K562 (cell line): ENCODE results near the gene CPNE9. TPM values are rescaled to one million over a fixed set of nuclear protein-coding genes. Genes with fewer than 3 reads are reported as not detected.
A peak's percentile ranks its signal among the peaks of the same experiment; 100 is the strongest.

ENCODE experiments used
- ARID2 ChIP-seq: fragments of 450-650 bp; IDR thresholded peaks from 2 replicates; pipeline ENCODE4 v1.6.1; 2017; ENCODE audit warnings: antibody characterized with exemption, mild to moderate bottlenecking
- ATF1 ChIP-seq, 2 experiments: fragments of 450-650 bp in 1 of 2; IDR thresholded peaks; 2 replicates each; pipeline ENCODE4 v1.6.1; 2016; ENCODE audit warnings: missing compliant biosample characterization in 1 of 2, missing genetic modification characterization in 1 of 2
- BCL6 ChIP-seq: fragments of 250-450 bp; sonication (Bioruptor Pico); IDR thresholded peaks from 2 replicates; pipeline ENCODE4 v1.4.0; 2020
- E2F3 ChIP-seq: fragments of 250-450 bp; sonication (Bioruptor Pico); IDR thresholded peaks from 2 replicates; pipeline ENCODE4 v1.4.0; 2020; ENCODE audit warnings: mild to moderate bottlenecking
- ELF4 ChIP-seq: fragments of 450-650 bp; formaldehyde crosslinking; IDR thresholded peaks from 2 replicates; pipeline ENCODE4 v1.4.0; 2022; ENCODE audit warnings: missing genetic modification characterization
- MAZ ChIP-seq, 2 experiments: fragments of 450-650 bp in 1 of 2; sonication (generic) in 1 of 2; formaldehyde crosslinking; IDR thresholded peaks in 1 of 2; conservative IDR thresholded peaks in 1 of 2; 2 replicates each; pipeline versions ENCODE4 v1.4.0 to v1.5.0; 2020; ENCODE audit warnings: mild to moderate bottlenecking in 1 of 2, missing genetic modification reagents in 1 of 2
- MIER1 ChIP-seq: fragments of 450-650 bp; IDR thresholded peaks from 2 replicates; pipeline ENCODE4 v1.6.1; 2016; ENCODE audit warnings: antibody characterized with exemption, mild to moderate bottlenecking, low read depth
- PHF8 ChIP-seq: fragments of 200-600 bp; sonication (generic); IDR thresholded peaks from 2 replicates; pipeline ENCODE4 v1.6.1; 2012; ENCODE audit warnings: mixed run types, mild to moderate bottlenecking, inconsistent platforms, low read length, moderate library complexity, borderline replicate concordance
- POLR2AphosphoS2 ChIP-seq: IDR thresholded peaks from 2 replicates; pipeline ENCODE4 v1.6.1; 2012; ENCODE audit warnings: low read length, improper control_type of control experiment
- PTBP1 ChIP-seq: fragments of 200-400 bp; formaldehyde crosslinking; IDR thresholded peaks from 2 replicates; pipeline ENCODE4 v1.6.1; 2017; ENCODE audit warnings: low read depth, low read length
- RBFOX2 ChIP-seq: fragments of 200-400 bp; formaldehyde crosslinking; IDR thresholded peaks from 2 replicates; pipeline ENCODE4 v1.6.1; 2017; ENCODE audit warnings: low read depth, mild to moderate bottlenecking, low read length, moderate library complexity
- RUNX1 ChIP-seq: sonication (generic); IDR thresholded peaks from 2 replicates; pipeline ENCODE4 v1.6.1; 2016; ENCODE audit warnings: antibody characterized with exemption, low read depth
- SIN3B ChIP-seq: fragments of 450-650 bp; IDR thresholded peaks from 2 replicates; pipeline ENCODE4 v1.6.1; 2017; ENCODE audit warnings: low read depth, mild to moderate bottlenecking, moderate library complexity
- SRF ChIP-seq, 2 experiments: fragments of 250-450, 450-650 bp in 1 of 2; sonication (Bioruptor Pico) in 1 of 2; sonication (generic) in 1 of 2; formaldehyde crosslinking; IDR thresholded peaks; 2 replicates each; pipeline versions ENCODE4 v1.5.0 to v1.5.1; 2020 to 2022; ENCODE audit warnings: mild to moderate bottlenecking in 1 of 2, missing genetic modification reagents in 1 of 2
- SRSF3 ChIP-seq: fragments of 200-400 bp; formaldehyde crosslinking; IDR thresholded peaks from 2 replicates; pipeline ENCODE4 v1.6.1; 2016; ENCODE audit warnings: mild to moderate bottlenecking, low read length, moderate library complexity; ENCODE audit not compliant: insufficient read depth
- TCF3 ChIP-seq: sonication (generic); formaldehyde crosslinking; IDR thresholded peaks from 2 replicates; pipeline ENCODE4 v1.4.0; 2020; ENCODE audit warnings: mild to moderate bottlenecking, missing genetic modification reagents
- ZFX ChIP-seq: sonication (generic); formaldehyde crosslinking; IDR thresholded peaks from 2 replicates; pipeline ENCODE4 v1.8.0; 2022; ENCODE audit warnings: mild to moderate bottlenecking, missing genetic modification reagents, moderate library complexity
- ZNF586 ChIP-seq: fragments of 450-650 bp; formaldehyde crosslinking; conservative IDR thresholded peaks from 2 replicates; pipeline ENCODE4 v1.4.0; 2020; ENCODE audit warnings: mild to moderate bottlenecking, moderate library complexity
- ZNF764 ChIP-seq: fragments of 250-450 bp; sonication (Bioruptor Pico); IDR thresholded peaks from 2 replicates; pipeline ENCODE4 v1.4.0; 2020; ENCODE audit warnings: low read depth, mild to moderate bottlenecking, moderate library complexity
- polyA plus RNA-seq, 8 experiments: library from polyadenylated mRNA; depleted of rRNA in 4 of 8; stranded (reverse) in 5 of 8; unstranded in 3 of 8; fragments of >200 nt; fragmentation: Nextera tagmentation in 2 of 8; fragmentation: Illumina TruSeq in 1 of 8; extraction: Ambion mirVana in 2 of 8; extraction: Trizol in 1 of 8; gene quantifications; 2 replicates each; pipeline versions ENCODE4 v1.2.1 to v1.2.3, GENCODE V29; 2011 to 2014; ENCODE audit warnings: inconsistent platforms in 1 of 8, missing spikeins in 1 of 8
- total RNA-seq, 7 experiments: library from RNA; depleted of rRNA in 6 of 7; stranded (reverse); fragments of >200 nt in 6 of 7; fragmentation: Illumina TruSeq in 2 of 7; extraction: Trizol in 2 of 7; gene quantifications; 2 replicates each; pipeline versions ENCODE4 v1.2.1 to v1.2.3, GENCODE V29; 2011 to 2021; ENCODE audit warnings: low replicate concordance in 1 of 7
- TF ChIP-seq, protein P1 (sequence below): fragments of 250-450 bp; sonication (Bioruptor Pico); IDR thresholded peaks from 2 replicates; pipeline ENCODE4 v1.8.0; 2021; ENCODE audit warnings: moderate library complexity, mild to moderate bottlenecking, inconsistent platforms
- TF ChIP-seq, protein P2 (sequence below): fragments of 250-450 bp; sonication (Bioruptor Pico); IDR thresholded peaks from 2 replicates; pipeline ENCODE4 v1.9.0; 2021; ENCODE audit warnings: mild to moderate bottlenecking, inconsistent platforms
- TF ChIP-seq, protein P3 (sequence below): fragments of 150-350 bp; IDR thresholded peaks from 2 replicates; pipeline ENCODE4 v1.6.1; 2014; ENCODE audit warnings: low read depth, mild to moderate bottlenecking, low read length, borderline replicate concordance

Gene CPNE9
- total and polyA plus RNA-seq, 9 of the 15 experiments (the other 6 are each of a cell fraction or from before 2014, with no cell fraction given), result 0.22 to 0.56 (median 0.29) TPM; not detected in 3

DNA sequence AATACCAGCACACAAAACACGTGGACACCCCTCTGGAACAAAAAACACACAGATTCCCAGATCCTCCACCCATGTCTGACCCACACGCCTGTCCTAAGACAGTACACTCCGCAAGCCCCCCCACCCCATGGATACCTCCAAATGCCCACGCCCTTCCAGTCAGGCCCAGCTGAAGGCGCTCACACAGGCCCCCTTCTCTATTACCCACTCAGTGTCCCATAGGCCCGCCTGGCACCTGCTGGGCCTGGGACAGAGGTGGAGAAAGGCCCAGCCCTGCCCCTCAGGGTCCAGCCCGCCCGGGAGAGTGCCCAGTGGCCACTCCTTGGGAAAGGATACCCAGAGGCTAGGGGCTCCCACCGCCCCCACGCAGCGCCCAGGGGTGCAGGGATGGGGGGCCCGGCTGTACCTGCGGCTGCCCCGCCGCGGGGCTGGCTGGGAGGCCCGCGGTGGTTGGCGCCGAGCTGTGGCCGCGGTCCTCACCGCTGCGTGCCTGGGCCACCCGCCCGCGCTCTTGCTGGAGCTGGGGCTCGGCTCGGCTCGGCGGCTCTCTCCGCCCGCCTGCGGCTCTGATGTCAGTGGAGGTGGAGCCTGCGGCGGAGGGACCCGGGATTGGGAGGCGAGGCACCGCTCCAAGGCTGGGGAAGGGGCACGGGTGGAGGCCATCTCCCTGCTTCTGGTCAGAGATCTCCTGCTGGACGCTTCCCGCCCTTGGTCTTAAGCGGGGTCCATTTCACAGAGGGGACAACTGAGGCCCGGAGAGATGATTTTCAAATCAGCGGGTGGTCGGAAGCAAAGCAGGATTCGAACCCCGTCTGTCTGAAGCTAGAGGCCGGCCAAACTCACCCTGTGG is 66.0 kb downstream of the CPNE9 start, which contains the start of gene CAMK1 (continued):
- TF ChIP-seq MAZ (CRISPR knock-in tag; conservative IDR thresholded peaks at IDR 0.05 in 1 of 2, IDR thresholded peaks at IDR 0.05 in 1 of 2), result peak; percentile 30 to 45; a peak in 2 of 4 replicates
- TF ChIP-seq PTBP1, result 0 out of 2 replicates have a peak, but pooled peaks have one; percentile 56
- no peak for TF ChIP-seq ZNF586 (CRISPR knock-in tag)
- TF ChIP-seq TCF3 (CRISPR knock-in tag), result no peak
- no peak for TF ChIP-seq ATF1 (CRISPR knock-in tag; IDR thresholded peaks at IDR 0.05)
- peak; percentile 41; the same call in 1 of the 2 replicates for TF ChIP-seq ATF1 (tag; IDR thresholded peaks at IDR 0.05)
- TF ChIP-seq ZFX, result peak; percentile 46; the same call in 1 of the 2 replicates
- TF ChIP-seq, protein P1, sequence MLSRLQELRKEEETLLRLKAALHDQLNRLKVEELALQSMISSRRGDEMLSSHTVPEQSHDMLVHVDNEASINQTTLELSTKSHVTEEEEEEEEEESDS (CRISPR knock-in tag), result no peak
- no peak for TF ChIP-seq ZNF764 (CRISPR knock-in tag)
- TF ChIP-seq, protein P2, sequence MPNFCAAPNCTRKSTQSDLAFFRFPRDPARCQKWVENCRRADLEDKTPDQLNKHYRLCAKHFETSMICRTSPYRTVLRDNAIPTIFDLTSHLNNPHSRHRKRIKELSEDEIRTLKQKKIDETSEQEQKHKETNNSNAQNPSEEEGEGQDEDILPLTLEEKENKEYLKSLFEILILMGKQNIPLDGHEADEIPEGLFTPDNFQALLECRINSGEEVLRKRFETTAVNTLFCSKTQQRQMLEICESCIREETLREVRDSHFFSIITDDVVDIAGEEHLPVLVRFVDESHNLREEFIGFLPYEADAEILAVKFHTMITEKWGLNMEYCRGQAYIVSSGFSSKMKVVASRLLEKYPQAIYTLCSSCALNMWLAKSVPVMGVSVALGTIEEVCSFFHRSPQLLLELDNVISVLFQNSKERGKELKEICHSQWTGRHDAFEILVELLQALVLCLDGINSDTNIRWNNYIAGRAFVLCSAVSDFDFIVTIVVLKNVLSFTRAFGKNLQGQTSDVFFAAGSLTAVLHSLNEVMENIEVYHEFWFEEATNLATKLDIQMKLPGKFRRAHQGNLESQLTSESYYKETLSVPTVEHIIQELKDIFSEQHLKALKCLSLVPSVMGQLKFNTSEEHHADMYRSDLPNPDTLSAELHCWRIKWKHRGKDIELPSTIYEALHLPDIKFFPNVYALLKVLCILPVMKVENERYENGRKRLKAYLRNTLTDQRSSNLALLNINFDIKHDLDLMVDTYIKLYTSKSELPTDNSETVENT (CRISPR knock-in tag), result 0 out of 2 replicates have a peak, but pooled peaks have one; percentile 16
- TF ChIP-seq ELF4 (CRISPR knock-in tag), result 0 out of 2 replicates have a peak, but pooled peaks have one; percentile 1
- TF ChIP-seq, protein P3, sequence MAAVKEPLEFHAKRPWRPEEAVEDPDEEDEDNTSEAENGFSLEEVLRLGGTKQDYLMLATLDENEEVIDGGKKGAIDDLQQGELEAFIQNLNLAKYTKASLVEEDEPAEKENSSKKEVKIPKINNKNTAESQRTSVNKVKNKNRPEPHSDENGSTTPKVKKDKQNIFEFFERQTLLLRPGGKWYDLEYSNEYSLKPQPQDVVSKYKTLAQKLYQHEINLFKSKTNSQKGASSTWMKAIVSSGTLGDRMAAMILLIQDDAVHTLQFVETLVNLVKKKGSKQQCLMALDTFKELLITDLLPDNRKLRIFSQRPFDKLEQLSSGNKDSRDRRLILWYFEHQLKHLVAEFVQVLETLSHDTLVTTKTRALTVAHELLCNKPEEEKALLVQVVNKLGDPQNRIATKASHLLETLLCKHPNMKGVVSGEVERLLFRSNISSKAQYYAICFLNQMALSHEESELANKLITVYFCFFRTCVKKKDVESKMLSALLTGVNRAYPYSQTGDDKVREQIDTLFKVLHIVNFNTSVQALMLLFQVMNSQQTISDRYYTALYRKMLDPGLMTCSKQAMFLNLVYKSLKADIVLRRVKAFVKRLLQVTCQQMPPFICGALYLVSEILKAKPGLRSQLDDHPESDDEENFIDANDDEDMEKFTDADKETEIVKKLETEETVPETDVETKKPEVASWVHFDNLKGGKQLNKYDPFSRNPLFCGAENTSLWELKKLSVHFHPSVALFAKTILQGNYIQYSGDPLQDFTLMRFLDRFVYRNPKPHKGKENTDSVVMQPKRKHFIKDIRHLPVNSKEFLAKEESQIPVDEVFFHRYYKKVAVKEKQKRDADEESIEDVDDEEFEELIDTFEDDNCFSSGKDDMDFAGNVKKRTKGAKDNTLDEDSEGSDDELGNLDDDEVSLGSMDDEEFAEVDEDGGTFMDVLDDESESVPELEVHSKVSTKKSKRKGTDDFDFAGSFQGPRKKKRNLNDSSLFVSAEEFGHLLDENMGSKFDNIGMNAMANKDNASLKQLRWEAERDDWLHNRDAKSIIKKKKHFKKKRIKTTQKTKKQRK, result no peak
- no peak for TF ChIP-seq SRF (CRISPR knock-in tag; IDR thresholded peaks at IDR 0.05)
- TF ChIP-seq RUNX1, result 0 out of 2 replicates have a peak, but pooled peaks have one; percentile 27
- TF ChIP-seq PHF8, result peak; percentile 55; the same call in 1 of the 2 replicates
- no peak for TF ChIP-seq SRSF3
- TF ChIP-seq SIN3B, result peak; percentile 56; the same call in 1 of the 2 replicates
- TF ChIP-seq RBFOX2, result peak; percentile 72
- TF ChIP-seq E2F3 (CRISPR knock-in tag), result peak; percentile 26; the same call in 1 of the 2 replicates
- TF ChIP-seq POLR2AphosphoS2, result no peak
- TF ChIP-seq ARID2, result no peak
- TF ChIP-seq BCL6 (CRISPR knock-in tag), result no peak
- TF ChIP-seq MIER1, result no peak
